SK-N-SH (cell line): ENCODE data around the gene AFG3L2. TPM values are rescaled to one million over a fixed set of nuclear protein-coding genes. Genes with fewer than 3 reads are reported as not detected.

Source experiments
- CTCF ChIA-PET: fragments of 300-600, 350-600 bp; formaldehyde crosslinking; extraction: SDS; loops from one replicate; lab custom pipeline; 2021; lab: Yijun Ruan, JAX
- POLR2A ChIA-PET: fragments of 350-600 bp; sonication (Branson Sonifier 250); formaldehyde crosslinking; extraction: SDS; loops from one replicate; lab custom pipeline; 2020; ENCODE audit warnings: antibody characterized with exemption, inconsistent platforms; lab: Yijun Ruan, JAX
- DNase-seq: peaks from one replicate; pipeline ENCODE4 v3.0.0; 2012
- H2AFZ ChIP-seq: fragments of 200-600 bp; sonication (generic); 2 replicates; pipeline ENCODE4 v1.8.1; 2016; ENCODE audit warnings: antibody characterized with exemption, mild to moderate bottlenecking, low read depth
- H3F3A ChIP-seq: fragments of 200-600 bp; sonication (generic); replicated peaks from 2 replicates; pipeline ENCODE3; 2016; ENCODE audit warnings: antibody characterized with exemption, mild to moderate bottlenecking; ENCODE audit not compliant: insufficient read depth
- H3K27ac ChIP-seq, 2 experiments: fragments of 200-500 bp in 1 of 2; fragments of 200-600 bp in 1 of 2; sonication (Bioruptor generic) in 1 of 2; sonication (generic), shearing (Covaris generic) in 1 of 2; 2 replicates each; pipeline versions ENCODE4 v1.5.1 to v1.6.1; 2014 to 2016; ENCODE audit warnings: low read depth in 2 of 2, inconsistent platforms in 1 of 2, low read length in 1 of 2, mild to moderate bottlenecking in 1 of 2, mixed read lengths in 1 of 2
- H3K27me3 ChIP-seq: fragments of 200-600 bp; sonication (generic), shearing (Covaris generic); 2 replicates; pipeline ENCODE4 v1.6.1; 2016; ENCODE audit warnings: mixed run types; ENCODE audit not compliant: insufficient read depth
- H3K36me3 ChIP-seq, 2 experiments: fragments of 200-500 bp in 1 of 2; fragments of 200-600 bp in 1 of 2; sonication (Bioruptor generic) in 1 of 2; sonication (generic) in 1 of 2; replicated peaks in 1 of 2; 2 replicates each; pipeline versions ENCODE3 to v1.5.1; 2014 to 2016; ENCODE audit warnings: low read length in 1 of 2, mild to moderate bottlenecking in 1 of 2; ENCODE audit not compliant: insufficient read depth in 2 of 2, control insufficient read depth in 1 of 2
- H3K4me1 ChIP-seq, 2 experiments: fragments of 200-500 bp in 1 of 2; fragments of 200-600 bp in 1 of 2; sonication (Bioruptor generic) in 1 of 2; sonication (generic), shearing (Covaris generic) in 1 of 2; 2 replicates each; pipeline versions ENCODE4 v1.5.1 to v1.6.1; 2014 to 2016; ENCODE audit warnings: low read depth in 1 of 2, low read length in 1 of 2, mixed run types in 1 of 2; ENCODE audit not compliant: insufficient read depth in 2 of 2, control insufficient read depth in 1 of 2
- H3K4me2 ChIP-seq: fragments of 200-600 bp; sonication (generic), shearing (Covaris generic); 2 replicates; pipeline ENCODE4 v1.6.1; 2017; ENCODE audit warnings: mixed run types
- H3K4me3 ChIP-seq, 2 experiments: fragments of 200-500 bp in 1 of 2; fragments of 200-600 bp in 1 of 2; sonication (Bioruptor generic) in 1 of 2; sonication (generic), shearing (Covaris generic) in 1 of 2; 2 replicates each; pipeline versions ENCODE4 v1.5.1 to v1.8.1; 2014 to 2016; ENCODE audit warnings: low read depth in 2 of 2, inconsistent platforms in 1 of 2, low read length in 1 of 2, mild to moderate bottlenecking in 1 of 2, mixed read lengths in 1 of 2, moderate library complexity in 1 of 2
- H3K79me2 ChIP-seq: fragments of 200-600 bp; sonication (generic); 2 replicates; pipeline ENCODE4 v1.8.1; 2017; ENCODE audit warnings: mild to moderate bottlenecking; ENCODE audit not compliant: insufficient read depth
- H3K9ac ChIP-seq: fragments of 200-600 bp; sonication (generic); 2 replicates; pipeline ENCODE4 v1.6.1; 2017; ENCODE audit warnings: mixed run types
- H3K9me2 ChIP-seq: fragments of 200-600 bp; sonication (generic); 2 replicates; pipeline ENCODE4 v1.6.1; 2017; ENCODE audit warnings: mixed run types
- H3K9me3 ChIP-seq: fragments of 200-600 bp; sonication (generic); 2 replicates; pipeline ENCODE4 v1.6.1; 2017; ENCODE audit warnings: mixed run types, mild to moderate bottlenecking, moderate library complexity
- H4K20me1 ChIP-seq: fragments of 200-600 bp; sonication (generic); 2 replicates; pipeline ENCODE4 v1.6.1; 2017; ENCODE audit warnings: mild to moderate bottlenecking, mixed run types; ENCODE audit not compliant: insufficient read depth
- CHD2 ChIP-seq: fragments of 150-350 bp; IDR thresholded peaks from 2 replicates; pipeline ENCODE4 v1.6.1; 2018; ENCODE audit warnings: low read length; ENCODE audit not compliant: partially characterized antibody
- CTCF ChIP-seq: fragments of 200-600 bp; sonication (generic); IDR thresholded peaks from 2 replicates; pipeline ENCODE4 v1.6.1; 2017; ENCODE audit warnings: antibody characterized with exemption, mild to moderate bottlenecking, moderate library complexity
- EP300 ChIP-seq, 2 experiments: IDR thresholded peaks; 2 replicates each; pipeline versions ENCODE4 v1.4.0 to v1.6.1; 2012; ENCODE audit warnings: borderline replicate concordance in 1 of 2, low read depth in 1 of 2, low read length in 1 of 2
- FOXM1 ChIP-seq: IDR thresholded peaks from 2 replicates; pipeline ENCODE4 v1.4.0; 2012; ENCODE audit warnings: low read depth, mild to moderate bottlenecking
- JUND ChIP-seq: IDR thresholded peaks from 2 replicates; pipeline ENCODE4 v1.4.0; 2012
- PBX3 ChIP-seq: IDR thresholded peaks from 2 replicates; pipeline ENCODE4; 2012
- RAD21 ChIP-seq: IDR thresholded peaks from 2 replicates; pipeline ENCODE4 v1.6.1; 2012; ENCODE audit warnings: mild to moderate bottlenecking, low read length
- REST ChIP-seq: IDR thresholded peaks from 2 replicates; pipeline ENCODE4 v1.6.1; 2012; ENCODE audit warnings: mild to moderate bottlenecking, low read depth, low read length, moderate library complexity
- RFX5 ChIP-seq: IDR thresholded peaks from 2 replicates; pipeline ENCODE4 v1.6.1; 2012; ENCODE audit warnings: mild to moderate bottlenecking, improper control_type of control experiment, low read length
- SMC3 ChIP-seq: IDR thresholded peaks from 2 replicates; pipeline ENCODE4 v1.6.1; 2012; ENCODE audit warnings: low read depth, low read length, improper control_type of control experiment
- TCF12 ChIP-seq: IDR thresholded peaks from 2 replicates; pipeline ENCODE4 v1.4.0; 2012
- USF2 ChIP-seq: fragments of 150-350 bp; IDR thresholded peaks from 2 replicates; pipeline ENCODE4 v1.6.1; 2017; ENCODE audit warnings: antibody characterized with exemption, low read length, low read depth, borderline replicate concordance
- YY1 ChIP-seq: IDR thresholded peaks from 2 replicates; pipeline ENCODE4 v1.4.0; 2012; ENCODE audit warnings: low read depth, mild to moderate bottlenecking
- WGBS: methylation state at CpG from one replicate; pipeline ENCODE4 v1.1.6; 2017; ENCODE audit warnings: low lambda C conversion rate; 5-methylcytosine and 5-hydroxymethylcytosine counted together
- polyA plus RNA-seq, 3 experiments: library from polyadenylated mRNA; depleted of rRNA; stranded (reverse); fragments of >200 nt; gene quantifications; 2 replicates each; pipeline ENCODE4 v1.2.3, GENCODE V29; 2012
- TF ChIP-seq, protein P1 (sequence below): fragments of 150-350 bp; IDR thresholded peaks from 2 replicates; pipeline ENCODE4 v1.6.1; 2016; ENCODE audit warnings: mild to moderate bottlenecking, low read depth, low read length

AFG3L2 gene
- polyA plus RNA-seq, 1 of the 3 experiments (the other 2 are of a cell fraction) = 26.0 TPM

GRCh38 chr18:12393510-12393909 lies 16.5 kb upstream of the AFG3L2 start:
- Histone ChIP-seq H3K4me3 (no peak overlapping the region), H2AFZ (no peak overlapping the region), H3K9ac (no peak overlapping the region), H3F3A (no peaks in the 10 kb centered on the region), H3K27ac (no peak overlapping the region), H4K20me1 (no peaks in the 10 kb centered on the region), H3K4me2 (no peak overlapping the region), H3K9me2 (no peaks in the 10 kb centered on the region), H3K9me3 (no peaks in the 10 kb centered on the region), H3K4me1 (no peaks in the 10 kb centered on the region), H3K36me3 (no peaks in the 10 kb centered on the region), H3K27me3 (no peaks in the 10 kb centered on the region), H3K79me2 (no peaks in the 10 kb centered on the region)
- no peak for DNase-seq
- ChIA-PET POLR2A (interaction anchor here (1.2 kb wide), 1 partner anchor 264 kb away, joined by 3 read pairs; the partner anchor contains the start of gene SPIRE1), CTCF (interaction anchor here (1.2 to 6.8 kb wide), 9 partner anchors 13 to 541 kb away, joined by 3 to 83 read pairs (median 5); partner anchors contain the start of genes PRELID3A and SPIRE1)
- no peak for TF ChIP-seq SMC3
- no peak for TF ChIP-seq CTCF
- WGBS = 84% methylated on average over 3 of the region's 3 CpGs

GRCh38 chr18:12391487-12392165 lies 14.6 kb upstream of the AFG3L2 start:
- H3K9me2 ChIP-seq = no peaks in the 10 kb centered on the region
- no peaks in the 10 kb centered on the region for H3F3A ChIP-seq
- no peaks in the 10 kb centered on the region for H3K36me3 ChIP-seq
- H3K9ac ChIP-seq = no peak overlapping the region
- H2AFZ ChIP-seq = peak overlapping the region; percentile 72; the same call in 1 of the 2 replicates
- H3K4me3 ChIP-seq = no peak overlapping the region; a peak in 1 of 4 replicates
- DNase-seq = peak; percentile 79
- no peak overlapping the region for H3K4me2 ChIP-seq
- no peaks in the 10 kb centered on the region for H3K9me3 ChIP-seq
- 5% methylated on average over 9 of the region's 9 CpGs for WGBS
- no peak overlapping the region for H3K27ac ChIP-seq
- CTCF ChIA-PET = interaction anchor here (0.6 to 6.8 kb wide), 49 partner anchors 9 to 553 kb away, joined by 3 to 83 read pairs (median 4); partner anchors contain the start of genes AFG3L2, CEP76, PRELID3A and PSMG2
- POLR2A ChIA-PET = no interaction called here
- no peaks in the 10 kb centered on the region for H4K20me1 ChIP-seq
- no peaks in the 10 kb centered on the region for H3K79me2 ChIP-seq
- no peaks in the 10 kb centered on the region for H3K4me1 ChIP-seq
- H3K27me3 ChIP-seq = no peaks in the 10 kb centered on the region
- TF ChIP-seq CTCF = peak; percentile 98
- no peak for TF ChIP-seq PBX3
- no peak for TF ChIP-seq CHD2
- TF ChIP-seq RFX5 = no peak
- peak; percentile 99 for TF ChIP-seq RAD21
- TF ChIP-seq JUND = no peak
- no peak for TF ChIP-seq EP300 (IDR thresholded peaks at IDR 0.05; ENCODE audit: borderline replicate concordance in 1 of 2, low read depth in 1 of 2, low read length in 1 of 2)
- TF ChIP-seq YY1 = no peak
- TF ChIP-seq FOXM1 = no peak
- no peak for TF ChIP-seq TCF12
- TF ChIP-seq, protein P1, sequence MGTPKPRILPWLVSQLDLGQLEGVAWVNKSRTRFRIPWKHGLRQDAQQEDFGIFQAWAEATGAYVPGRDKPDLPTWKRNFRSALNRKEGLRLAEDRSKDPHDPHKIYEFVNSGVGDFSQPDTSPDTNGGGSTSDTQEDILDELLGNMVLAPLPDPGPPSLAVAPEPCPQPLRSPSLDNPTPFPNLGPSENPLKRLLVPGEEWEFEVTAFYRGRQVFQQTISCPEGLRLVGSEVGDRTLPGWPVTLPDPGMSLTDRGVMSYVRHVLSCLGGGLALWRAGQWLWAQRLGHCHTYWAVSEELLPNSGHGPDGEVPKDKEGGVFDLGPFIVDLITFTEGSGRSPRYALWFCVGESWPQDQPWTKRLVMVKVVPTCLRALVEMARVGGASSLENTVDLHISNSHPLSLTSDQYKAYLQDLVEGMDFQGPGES = no peak
- no peak for TF ChIP-seq USF2
- TF ChIP-seq REST = no peak
